Urinary bladder (tissue), 4 donors: ENCODE results near the gene SRD5A2. TPM values are rescaled to one million over a fixed set of nuclear protein-coding genes. Genes with fewer than 3 reads are reported as not detected.

ENCODE experiments used
- DNase-seq: peaks from one replicate; pipeline ENCODE4 v3.0.0-alpha.2; 2015; ENCODE audit errors: extremely low spot score
- H3K27ac ChIP-seq: one replicate; pipeline ENCODE4 v1.5.1; 2013; ENCODE audit warnings: low read depth, mild to moderate bottlenecking, moderate library complexity
- H3K36me3 ChIP-seq: one replicate; pipeline ENCODE4 v1.6.1; 2013; ENCODE audit warnings: mild to moderate bottlenecking, moderate library complexity; ENCODE audit not compliant: insufficient read depth
- H3K4me1 ChIP-seq: one replicate; pipeline ENCODE4 v1.6.1; 2013; ENCODE audit warnings: mild to moderate bottlenecking, moderate library complexity; ENCODE audit not compliant: insufficient read depth
- H3K4me3 ChIP-seq: one replicate; pipeline ENCODE4 v1.5.1; 2013; ENCODE audit warnings: low read depth, low read length
- WGBS: extraction: QIAGEN DNeasy Blood & Tissue Kit; methylation state at CpG from one replicate; pipeline ENCODE4 v1.1.7; 2013; 5-methylcytosine and 5-hydroxymethylcytosine counted together
- polyA plus RNA-seq: library from polyadenylated mRNA; stranded (reverse); fragments of 200-250 nt; gene quantifications from one replicate; pipeline ENCODE4 v1.2.3, GENCODE V29; 2013
- total RNA-seq: library from RNA; depleted of rRNA; stranded (reverse); fragments of >200 nt; gene quantifications from one replicate; pipeline ENCODE4 v1.2.3, GENCODE V29; 2014
- donor health status: healthy with polysubstance abuse.
- donor health status: healthy.

The SRD5A2 gene, protein sequence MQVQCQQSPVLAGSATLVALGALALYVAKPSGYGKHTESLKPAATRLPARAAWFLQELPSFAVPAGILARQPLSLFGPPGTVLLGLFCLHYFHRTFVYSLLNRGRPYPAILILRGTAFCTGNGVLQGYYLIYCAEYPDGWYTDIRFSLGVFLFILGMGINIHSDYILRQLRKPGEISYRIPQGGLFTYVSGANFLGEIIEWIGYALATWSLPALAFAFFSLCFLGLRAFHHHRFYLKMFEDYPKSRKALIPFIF
- total RNA-seq (16.2 TPM), polyA plus RNA-seq (2.4 TPM)

DNA sequence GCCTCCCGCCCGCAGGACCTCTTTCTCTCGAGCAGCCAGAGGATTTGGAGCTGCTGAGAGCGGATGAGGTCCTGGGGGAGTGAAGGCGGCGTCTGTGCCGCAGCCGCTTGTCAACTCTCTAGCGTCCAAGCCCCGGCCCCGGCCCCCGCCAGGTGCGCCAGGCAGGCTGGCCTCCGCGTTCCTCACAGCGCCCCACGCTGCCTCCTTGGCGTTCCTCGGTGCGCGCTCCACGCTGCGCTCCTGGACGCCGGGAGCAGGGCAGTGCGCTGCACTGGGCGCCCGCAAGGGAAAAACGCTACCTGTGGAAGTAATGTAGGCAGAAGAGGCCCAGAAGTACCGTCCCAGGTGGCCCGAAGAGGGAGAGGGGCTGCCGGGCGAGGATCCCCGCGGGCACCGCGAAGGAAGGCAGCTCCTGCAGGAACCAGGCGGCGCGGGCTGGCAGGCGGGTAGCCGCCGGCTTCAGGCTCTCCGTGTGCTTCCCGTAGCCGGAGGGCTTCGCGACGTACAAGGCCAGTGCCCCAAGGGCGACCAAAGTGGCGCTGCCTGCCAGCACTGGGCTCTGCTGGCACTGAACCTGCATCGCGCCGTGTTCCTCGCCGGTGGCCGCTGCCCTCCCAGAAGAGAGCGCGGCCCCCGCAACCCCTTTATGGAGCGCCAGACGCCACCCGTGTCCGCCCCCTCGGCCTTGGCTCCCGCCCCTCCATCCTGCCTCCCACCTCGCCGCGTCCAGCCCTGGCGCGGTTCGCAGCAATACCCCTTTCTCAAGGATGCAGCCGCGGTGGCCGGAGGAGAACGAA is at the start of gene SRD5A2:
TSS of gene SRD5A2 (minus strand) at position 618 of the 797 bp plus-strand sequence. CDS start at position 580, 38 bp downstream.
- WGBS, result 1% methylated on average over 76 of the region's 76 CpGs
- no peak for DNase-seq
- H3K4me3 ChIP-seq, result peak within 1 kb of the TSS; percentile 1
- no peak within 1 kb of the TSS for H3K27ac ChIP-seq
- no peaks in the 10 kb centered on the region for H3K4me1 ChIP-seq
- H3K36me3 ChIP-seq, result no peaks in the 10 kb centered on the region

DNA sequence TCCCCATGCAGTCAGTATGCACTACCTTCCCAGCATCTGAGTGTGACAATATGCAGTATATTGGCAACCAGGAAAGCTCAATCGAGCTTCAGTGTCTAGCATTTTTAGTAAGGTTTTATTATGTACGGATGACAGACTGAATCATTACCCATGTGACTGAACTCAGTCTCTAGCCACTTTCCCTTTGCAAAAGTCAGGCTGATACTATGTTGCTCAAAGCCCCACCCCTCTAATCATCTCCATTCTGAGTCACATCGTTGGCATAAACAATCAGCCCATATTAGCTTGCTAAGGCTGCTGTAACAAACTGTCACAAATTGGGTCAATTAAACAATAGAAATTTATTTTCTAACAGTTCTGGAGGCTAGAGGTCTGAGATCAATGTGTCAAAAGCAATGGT is 25.8 kb upstream of the SRD5A2 start:
- no peaks in the 10 kb centered on the region for H3K4me1 ChIP-seq
- no peak overlapping the region for H3K27ac ChIP-seq
- DNase-seq, result no peak
- H3K36me3 ChIP-seq, result no peaks in the 10 kb centered on the region
- WGBS, result 83% methylated on average over 3 of the region's 3 CpGs
- H3K4me3 ChIP-seq, result no peak overlapping the region

DNA sequence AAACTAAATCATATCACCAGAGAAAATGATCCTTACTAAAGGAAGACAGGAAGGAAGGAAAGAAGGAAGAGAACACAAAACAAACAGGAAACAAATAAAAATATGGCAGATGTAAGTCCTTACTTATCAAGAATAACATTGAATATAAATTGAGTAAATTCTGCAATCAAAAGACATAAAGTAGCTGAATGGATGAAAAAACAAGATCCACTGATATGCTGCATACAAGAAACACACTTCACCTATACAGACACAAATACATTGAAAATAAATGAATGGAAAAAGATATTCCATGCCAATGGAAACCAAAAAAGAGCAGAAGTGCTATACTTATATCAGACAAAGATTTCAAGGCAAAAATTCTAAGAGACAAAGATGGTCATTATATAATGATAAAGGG is 18.0 kb upstream of the SRD5A2 start:
- no peak for DNase-seq
- Histone ChIP-seq H3K4me1 (no peaks in the 10 kb centered on the region), H3K27ac (no peak overlapping the region), H3K36me3 (no peaks in the 10 kb centered on the region), H3K4me3 (no peak overlapping the region)

DNA sequence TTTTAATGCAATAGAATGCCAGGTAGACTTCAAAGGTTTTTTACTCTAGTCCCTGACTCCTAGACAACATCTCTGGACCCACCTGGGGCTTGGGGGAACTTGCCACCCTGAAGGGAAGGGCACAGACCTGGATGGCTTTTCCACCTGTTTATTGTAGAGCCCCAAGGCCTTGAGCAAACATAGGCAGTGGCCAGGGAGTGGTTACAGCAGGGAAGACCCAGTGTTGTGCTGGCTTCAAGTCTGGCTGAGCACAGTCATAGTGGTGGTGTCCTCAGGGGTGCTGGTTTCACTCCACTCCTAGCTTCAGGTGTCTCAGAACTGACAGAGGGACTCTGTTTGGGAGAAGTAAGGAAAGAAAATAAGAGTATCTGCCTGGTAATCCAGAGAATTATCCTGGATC is 5.5 kb upstream of the SRD5A2 start:
- no peak overlapping the region for H3K4me3 ChIP-seq
- no peaks in the 10 kb centered on the region for H3K4me1 ChIP-seq
- DNase-seq, result no peak
- H3K27ac ChIP-seq, result no peak overlapping the region
- H3K36me3 ChIP-seq, result no peaks in the 10 kb centered on the region

- no peaks in the 10 kb centered on the region for H3K36me3 ChIP-seq
- no peak for DNase-seq
- no peaks in the 10 kb centered on the region for H3K4me1 ChIP-seq
- WGBS, result 60% methylated on average over 35 of the region's 35 CpGs
- no peak overlapping the region for H3K27ac ChIP-seq
- no peak overlapping the region for H3K4me3 ChIP-seq
Measured at GRCh38 chr2:31581124-31581795, 522 bp upstream of the SRD5A2 start.

- 5% methylated on average over 13 of the region's 13 CpGs for WGBS
- DNase-seq, result no peak
- no peaks in the 10 kb centered on the region for H3K4me1 ChIP-seq
- H3K27ac ChIP-seq, result no peak overlapping the region
- H3K36me3 ChIP-seq, result no peaks in the 10 kb centered on the region
- H3K4me3 ChIP-seq, result peak overlapping the region; percentile 1
Measured at GRCh38 chr2:31579996-31580320, 780 bp downstream of the SRD5A2 start.

- Histone ChIP-seq H3K4me3 (no peak overlapping the region), H3K4me1 (no peaks in the 10 kb centered on the region), H3K27ac (no peak overlapping the region), H3K36me3 (no peaks in the 10 kb centered on the region)
- 67% methylated on average over 3 of the region's 3 CpGs for WGBS
- DNase-seq, result no peak
Measured at GRCh38 chr2:31578316-31578715, 2.4 kb downstream of the SRD5A2 start.

DNA sequence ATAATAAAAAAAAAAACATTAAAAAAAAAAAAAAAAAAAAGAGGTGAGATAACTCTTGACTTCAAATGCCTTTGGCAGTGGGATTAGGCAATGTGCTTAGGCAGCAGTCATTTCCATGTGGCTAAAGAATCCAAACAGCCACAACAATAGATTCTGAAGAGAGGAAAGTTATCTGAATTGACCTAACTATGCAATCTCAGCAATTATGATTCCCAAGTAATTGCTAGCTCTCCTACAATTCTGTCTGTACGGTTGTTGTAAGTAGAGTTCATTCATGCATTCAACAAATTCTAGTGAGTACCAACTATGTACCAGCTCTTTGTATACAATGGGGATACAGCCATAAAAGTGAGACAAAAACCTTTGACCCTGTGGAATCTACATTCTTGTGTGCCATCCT is 3.6 kb downstream of the SRD5A2 start:
- Histone ChIP-seq H3K4me3 (no peak overlapping the region), H3K27ac (no peak overlapping the region), H3K4me1 (no peaks in the 10 kb centered on the region), H3K36me3 (no peaks in the 10 kb centered on the region)
- 60% methylated on average over 1 of the region's 1 CpG for WGBS
- DNase-seq, result no peak

- H3K4me1 ChIP-seq, result no peaks in the 10 kb centered on the region
- no peaks in the 10 kb centered on the region for H3K36me3 ChIP-seq
- 93% methylated on average over 10 of the region's 10 CpGs for WGBS
- no peak overlapping the region for H3K27ac ChIP-seq
- DNase-seq, result no peak
- H3K4me3 ChIP-seq, result no peak overlapping the region
Measured at GRCh38 chr2:31568585-31569201, 12.0 kb downstream of the SRD5A2 start.

GRCh38 chr2:31567679-31568078 is 13.1 kb downstream of the SRD5A2 start:
- Histone ChIP-seq H3K4me1 (no peaks in the 10 kb centered on the region), H3K36me3 (no peaks in the 10 kb centered on the region), H3K27ac (no peak overlapping the region), H3K4me3 (no peak overlapping the region)
- WGBS, result 87% methylated on average over 3 of the region's 3 CpGs
- DNase-seq, result no peak

DNA sequence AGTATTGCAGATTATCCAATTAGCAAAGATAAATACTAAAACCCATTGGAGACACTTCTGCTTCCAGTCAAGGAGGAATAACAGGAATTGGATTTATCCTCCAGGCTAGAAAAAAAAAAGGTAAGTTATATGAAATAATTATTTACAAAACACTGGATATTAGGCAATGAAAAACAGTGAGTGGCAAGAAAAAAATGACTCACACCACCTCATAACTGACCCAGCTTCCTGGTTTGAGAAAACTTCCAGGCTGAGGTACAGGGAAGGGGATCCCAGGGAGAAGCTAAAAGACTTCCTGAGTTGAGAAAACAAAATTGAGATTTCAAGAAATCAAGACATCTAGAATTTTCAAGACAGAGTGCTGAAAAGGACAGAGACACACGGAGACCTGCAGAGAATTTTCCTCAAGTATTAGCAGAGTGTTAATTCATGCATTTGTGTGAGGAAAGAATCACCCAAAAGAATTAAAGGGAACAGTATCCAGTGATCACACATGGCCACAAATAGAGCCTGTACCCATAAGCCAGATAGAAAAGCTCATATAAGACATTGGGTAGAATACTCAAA is 17.4 kb downstream of the SRD5A2 start:
- Histone ChIP-seq H3K4me3 (no peak overlapping the region), H3K4me1 (no peaks in the 10 kb centered on the region), H3K36me3 (no peaks in the 10 kb centered on the region), H3K27ac (no peak overlapping the region)
- WGBS, result 42% methylated on average over 1 of the region's 1 CpG
- no peak for DNase-seq

- no peaks in the 10 kb centered on the region for H3K36me3 ChIP-seq
- H3K27ac ChIP-seq, result no peak overlapping the region
- no peak for DNase-seq
- 74% methylated on average over 1 of the region's 1 CpG for WGBS
- no peak overlapping the region for H3K4me3 ChIP-seq
- H3K4me1 ChIP-seq, result no peaks in the 10 kb centered on the region
Measured at GRCh38 chr2:31561823-31562222, 18.9 kb downstream of the SRD5A2 start.

DNA sequence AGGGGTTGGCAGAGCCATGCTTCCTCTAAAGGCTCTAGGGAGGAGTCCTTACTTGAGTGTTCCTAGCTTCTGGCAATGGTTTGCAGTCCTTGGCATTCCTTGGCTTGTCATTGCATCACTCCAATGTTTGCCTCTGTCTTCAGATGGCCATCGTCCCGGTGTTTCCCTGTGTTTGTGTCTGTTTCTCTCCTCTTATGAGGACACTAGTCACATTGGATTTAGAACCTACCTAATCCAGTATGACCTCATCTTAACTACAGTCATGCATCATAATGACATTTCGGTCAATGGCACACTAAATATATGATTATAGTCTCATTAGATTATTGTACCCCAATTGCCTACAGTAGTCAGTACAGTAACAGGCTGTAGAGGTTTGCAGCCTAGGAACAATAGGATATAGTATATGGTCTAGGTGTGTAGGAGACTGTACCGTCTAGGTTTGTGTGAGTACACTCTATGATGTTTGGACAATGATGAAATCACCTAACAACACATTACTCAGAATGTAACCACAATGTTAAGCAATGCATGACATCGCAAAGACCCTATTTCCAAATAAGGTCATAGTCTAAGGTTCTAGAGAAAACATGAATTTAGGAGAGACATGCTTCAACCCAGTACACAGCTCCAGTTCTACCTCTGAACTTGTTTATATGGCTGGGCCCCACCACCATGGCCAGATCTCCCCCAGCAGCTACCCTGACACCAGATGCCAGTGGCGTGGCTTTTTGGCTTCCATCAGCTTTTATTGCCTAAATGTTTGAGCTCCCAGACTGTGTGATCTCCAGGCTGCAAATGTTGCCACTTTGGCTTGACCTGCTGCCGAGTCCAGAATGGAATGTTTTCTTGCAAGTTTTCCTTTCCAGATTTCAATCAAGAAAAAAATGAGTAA is 22.1 kb downstream of the SRD5A2 start:
- Histone ChIP-seq H3K36me3 (no peaks in the 10 kb centered on the region), H3K4me3 (no peak overlapping the region), H3K27ac (no peak overlapping the region), H3K4me1 (no peaks in the 10 kb centered on the region)
- WGBS, result 72% methylated on average over 7 of the region's 7 CpGs
- DNase-seq, result no peak
